ENCODE results near the gene TNFRSF17.

DNA sequence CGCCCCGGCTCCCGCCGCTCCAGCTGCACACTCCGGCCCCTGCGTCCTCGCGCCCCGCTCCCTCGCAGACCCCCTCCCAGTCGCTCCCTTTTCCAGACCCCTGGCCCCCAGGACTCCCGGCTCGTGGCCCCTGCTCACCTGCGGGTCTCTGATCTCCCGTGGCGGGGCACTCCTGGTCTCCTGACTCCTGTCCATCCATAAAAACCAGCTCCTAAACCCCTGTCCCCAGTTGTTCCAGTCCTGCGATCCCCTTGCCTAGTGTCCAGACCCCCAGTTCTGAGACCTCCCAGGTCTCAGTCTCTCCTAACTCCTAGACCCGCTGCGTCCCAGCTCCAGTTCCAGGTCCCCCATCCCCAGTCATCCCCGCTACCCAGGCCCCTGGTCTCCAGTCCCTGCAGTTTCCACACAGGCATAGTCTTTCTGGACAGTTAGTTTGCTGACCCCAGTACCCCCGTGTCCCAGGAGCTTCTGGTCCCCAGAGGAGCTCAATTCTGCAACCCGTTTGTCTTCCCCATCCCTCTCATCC, 11.9 kb downstream of the TNFRSF17 start:
- TF ChIP-seq, protein P1, sequence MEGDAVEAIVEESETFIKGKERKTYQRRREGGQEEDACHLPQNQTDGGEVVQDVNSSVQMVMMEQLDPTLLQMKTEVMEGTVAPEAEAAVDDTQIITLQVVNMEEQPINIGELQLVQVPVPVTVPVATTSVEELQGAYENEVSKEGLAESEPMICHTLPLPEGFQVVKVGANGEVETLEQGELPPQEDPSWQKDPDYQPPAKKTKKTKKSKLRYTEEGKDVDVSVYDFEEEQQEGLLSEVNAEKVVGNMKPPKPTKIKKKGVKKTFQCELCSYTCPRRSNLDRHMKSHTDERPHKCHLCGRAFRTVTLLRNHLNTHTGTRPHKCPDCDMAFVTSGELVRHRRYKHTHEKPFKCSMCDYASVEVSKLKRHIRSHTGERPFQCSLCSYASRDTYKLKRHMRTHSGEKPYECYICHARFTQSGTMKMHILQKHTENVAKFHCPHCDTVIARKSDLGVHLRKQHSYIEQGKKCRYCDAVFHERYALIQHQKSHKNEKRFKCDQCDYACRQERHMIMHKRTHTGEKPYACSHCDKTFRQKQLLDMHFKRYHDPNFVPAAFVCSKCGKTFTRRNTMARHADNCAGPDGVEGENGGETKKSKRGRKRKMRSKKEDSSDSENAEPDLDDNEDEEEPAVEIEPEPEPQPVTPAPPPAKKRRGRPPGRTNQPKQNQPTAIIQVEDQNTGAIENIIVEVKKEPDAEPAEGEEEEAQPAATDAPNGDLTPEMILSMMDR (conservative IDR thresholded peaks at IDR 0.05 in 1 of 2, IDR thresholded peaks at IDR 0.05 in 1 of 2; ENCODE audit: extremely low read depth in 1 of 2, insufficient read depth in 1 of 2, low read depth in 1 of 2, low read length in 2 of 2), result no peak
- no peak for TF ChIP-seq EZH2 (IDR thresholded peaks at IDR 0.05; ENCODE audit: borderline replicate concordance, low read length)

Data from mammary epithelial cell (primary cell).